Ecto neural progenitor cell (in vitro differentiated cells): ENCODE results near the gene SLC9A8.
A peak's percentile ranks its signal among the peaks of the same experiment; 100 is the strongest.

Experiments
- DNase-seq: peaks from one replicate; pipeline ENCODE4 v3.0.0-alpha.2; 2018; ENCODE audit warnings: low spot score

Gene SLC9A8

GRCh38 chr20:49916146-49917002, 103.7 kb downstream of the SLC9A8 start:
- DNase-seq: no peak

- DNase-seq: no peak
Measured at GRCh38 chr20:49918446-49918845, 105.8 kb downstream of the SLC9A8 start.

GRCh38 chr20:49919009-49919408, 106.4 kb downstream of the SLC9A8 start:
- DNase-seq: no peak

GRCh38 chr20:49919461-49919860, 106.8 kb downstream of the SLC9A8 start:
- DNase-seq: no peak

DNA sequence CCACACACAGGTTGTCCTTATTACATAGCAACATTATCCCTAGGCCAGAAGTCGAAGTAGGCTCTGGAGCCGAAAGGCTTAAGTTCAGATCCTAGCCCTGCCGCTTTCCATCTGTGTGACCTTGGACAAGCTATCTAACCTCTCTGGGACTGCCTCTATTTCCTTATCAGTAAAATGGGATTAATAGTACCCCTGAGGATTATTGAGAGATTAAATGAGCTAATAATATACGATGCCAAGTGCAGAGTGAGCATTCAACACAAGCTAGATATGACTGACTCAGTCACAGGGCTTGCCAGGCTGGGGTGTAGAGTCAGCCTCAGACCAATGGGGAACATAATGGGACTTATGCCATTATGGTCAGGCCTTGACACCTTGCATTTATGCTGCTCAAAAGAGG, 111.6 kb downstream of the SLC9A8 start:
- DNase-seq: no peak

- DNase-seq: no peak
Measured at GRCh38 chr20:49925901-49926454, 113.3 kb downstream of the SLC9A8 start.

DNA sequence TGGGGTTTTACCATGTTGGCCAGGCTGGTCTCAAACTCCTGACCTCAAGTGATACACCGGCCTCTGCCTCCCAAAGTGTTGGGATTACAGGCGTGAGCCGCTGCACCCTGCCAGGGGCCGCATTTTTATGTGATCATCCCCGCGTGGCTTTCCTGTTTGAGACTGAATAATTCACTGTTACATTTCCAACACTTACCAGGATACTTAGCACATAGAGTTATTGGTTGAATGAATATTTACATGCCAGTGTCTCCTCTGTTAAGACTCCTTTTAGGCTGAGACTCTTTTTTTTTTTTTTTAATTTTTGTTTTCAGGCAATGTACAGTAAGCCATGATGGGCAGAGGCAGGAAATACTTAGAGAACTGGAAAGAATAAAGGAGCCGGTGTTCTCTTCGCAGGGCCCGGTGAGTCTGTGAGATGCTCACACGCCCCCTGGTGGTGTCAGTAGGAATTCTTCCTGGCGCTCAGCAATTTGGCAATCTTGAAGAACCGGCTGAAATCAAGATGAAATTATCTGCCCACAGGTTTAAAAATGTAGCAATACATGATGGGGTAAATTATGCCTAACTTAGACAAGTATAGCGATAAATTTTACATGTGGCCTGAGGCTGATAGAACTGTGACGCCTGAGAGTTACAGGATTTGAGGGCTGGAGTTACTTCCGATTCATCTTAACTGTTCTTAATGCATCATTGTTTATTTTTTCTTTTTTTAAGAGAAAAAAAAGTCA, 115.9 kb downstream of the SLC9A8 start:
- peak; percentile 75 for DNase-seq

GRCh38 chr20:49929142-49929494, 116.5 kb downstream of the SLC9A8 start:
- DNase-seq: no peak

GRCh38 chr20:49935746-49936152, 123.1 kb downstream of the SLC9A8 start:
- no peak for DNase-seq

DNA sequence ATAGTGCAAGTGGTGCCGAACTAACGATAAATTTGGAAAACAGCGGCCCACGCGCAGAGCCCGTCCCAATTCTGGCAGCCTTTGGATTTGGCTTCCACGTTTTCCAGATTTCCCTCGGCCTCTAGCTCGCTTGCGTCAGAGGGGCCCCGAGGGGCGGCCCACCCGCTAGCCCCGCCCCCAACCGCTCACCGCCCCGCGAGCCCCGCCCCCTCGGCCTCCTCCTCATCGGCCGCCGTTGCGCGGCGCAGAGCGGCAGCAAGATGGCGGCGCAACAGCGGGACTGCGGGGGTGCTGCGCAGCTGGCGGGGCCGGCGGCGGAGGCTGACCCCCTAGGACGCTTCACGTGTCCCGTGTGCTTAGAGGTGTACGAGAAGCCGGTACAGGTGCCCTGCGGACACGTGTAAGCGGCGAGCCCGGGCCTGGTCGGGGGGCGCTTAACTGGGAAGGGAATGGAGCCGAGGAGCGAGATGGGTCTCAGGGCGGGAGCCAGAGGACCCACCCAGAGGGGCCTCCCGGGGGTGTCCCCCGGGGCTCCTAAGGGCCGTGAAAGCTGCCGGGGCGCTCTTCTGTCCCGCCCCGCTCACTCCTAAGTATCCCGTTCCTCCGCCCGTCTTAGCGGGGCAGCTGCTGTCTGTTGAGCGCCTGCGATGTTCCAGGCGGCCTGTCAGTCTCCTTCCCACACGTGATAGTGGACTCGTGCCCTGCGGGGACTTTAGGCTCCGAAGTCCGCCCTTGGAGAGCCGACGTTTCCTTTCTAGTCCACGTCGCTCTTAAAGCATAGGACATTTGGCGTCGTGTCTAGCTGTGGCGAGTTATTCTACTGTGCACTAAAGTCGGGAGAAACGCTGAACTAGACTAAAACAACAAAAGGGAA, 123.8 kb downstream of the SLC9A8 start, which contains the start of gene RNF114:
RNF114 (plus strand) TSS at position 245 of the 874 bp plus-strand sequence; CDS start at position 261, 16 bp downstream.
- DNase-seq: peak; percentile 95

DNA sequence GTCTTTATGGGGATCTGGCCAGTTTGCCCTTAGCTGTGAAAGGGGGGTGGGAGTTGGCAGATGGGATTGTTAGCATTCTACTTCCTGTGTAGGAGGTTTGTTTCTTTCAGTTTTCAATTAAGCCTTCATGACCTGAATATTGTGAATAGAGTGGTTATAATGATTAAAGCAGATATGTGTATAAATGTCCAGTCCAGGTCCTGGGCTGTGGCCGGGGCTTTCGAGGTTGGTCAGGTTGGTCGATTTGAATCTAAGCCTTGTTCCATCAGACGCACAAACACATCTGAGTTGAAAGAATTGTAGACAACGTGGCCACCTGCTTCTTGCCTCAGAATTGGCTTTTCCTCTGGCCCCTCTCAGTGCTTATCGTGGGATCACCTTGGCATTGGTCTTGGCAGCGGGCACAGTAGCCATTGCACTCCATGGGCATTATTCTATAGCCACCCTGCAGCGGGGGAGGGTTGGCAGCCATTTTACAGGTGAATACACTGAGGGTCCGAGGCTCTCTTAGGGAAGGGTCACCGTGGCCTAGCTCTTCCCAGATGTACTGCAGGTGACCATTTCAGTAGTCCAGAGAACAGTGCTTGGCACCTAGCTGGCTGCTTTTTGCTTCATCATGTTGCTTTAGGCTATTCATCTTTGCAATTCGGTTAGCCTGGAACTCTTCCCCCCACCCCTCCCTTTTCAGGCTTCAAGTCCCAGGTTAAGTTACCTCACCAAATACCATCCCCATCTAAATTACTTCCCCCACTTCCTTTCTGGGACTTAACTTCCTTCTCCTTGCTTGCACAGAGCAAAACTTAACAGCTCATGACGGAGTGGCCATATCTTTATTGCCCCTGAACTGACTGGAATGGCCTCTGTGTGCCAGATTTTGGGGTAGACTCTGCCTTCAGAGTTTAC, 124.7 kb downstream of the SLC9A8 start:
- no peak for DNase-seq

DNA sequence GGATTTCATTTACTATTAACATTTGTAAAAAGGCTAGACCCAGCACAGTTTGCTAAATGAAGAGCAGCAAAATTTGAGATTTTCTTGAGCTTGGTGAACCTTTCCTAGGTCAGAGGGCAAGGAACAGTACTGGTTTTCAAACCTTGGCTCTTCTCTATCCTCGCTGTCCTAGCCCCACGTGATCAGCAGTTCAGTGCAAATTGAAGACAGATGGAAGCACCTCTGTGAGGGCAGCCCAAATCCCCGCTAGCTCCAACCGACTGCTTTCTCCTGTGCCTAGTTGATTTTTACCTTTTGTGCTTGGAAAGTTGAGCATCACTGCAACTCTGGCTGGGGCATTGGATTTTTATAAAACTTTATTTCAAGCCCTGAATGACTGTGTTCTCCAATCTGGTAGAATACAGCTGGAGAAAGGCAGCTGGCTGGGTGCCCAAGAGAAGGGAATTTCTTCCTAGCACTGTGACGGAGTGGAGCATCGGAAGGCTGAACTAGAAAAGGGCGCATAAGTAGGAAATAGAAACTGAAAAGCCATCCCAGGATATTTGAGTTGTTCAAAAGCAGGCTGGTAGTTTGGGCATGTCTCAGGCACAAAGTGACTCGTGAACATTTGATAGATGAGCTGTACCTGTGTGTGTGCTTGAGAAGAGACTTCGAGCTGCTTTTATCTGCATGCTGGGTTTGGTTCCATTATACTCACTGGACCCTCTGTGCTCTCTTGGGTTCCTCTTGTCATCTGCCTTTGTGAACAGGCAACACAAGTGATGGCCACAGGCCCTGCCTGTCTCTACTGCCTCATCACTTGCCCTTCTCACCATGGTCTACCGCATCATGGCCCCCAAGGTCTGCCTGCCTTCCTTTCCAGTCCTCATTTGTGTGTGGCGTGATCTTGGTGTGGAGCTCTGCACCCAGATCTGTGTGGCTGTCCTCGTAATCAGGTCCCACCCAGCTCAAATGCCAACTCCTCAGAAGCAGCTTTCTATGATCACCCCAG, 125.8 kb downstream of the SLC9A8 start:
- DNase-seq: no peak

GRCh38 chr20:49941456-49941855, 128.8 kb downstream of the SLC9A8 start:
- no peak for DNase-seq
